ENCODE results near the gene HS3ST5.
A peak's percentile ranks its signal among the peaks of the same experiment; 100 is the strongest.
"Not testable (repeated sequence)": the region's sequence is repeated elsewhere in the genome, so short reads cannot be mapped to it uniquely, and the experiment has no call there.

Gene HS3ST5

GRCh38 chr6:114049367-114049966, 293.4 kb downstream of the HS3ST5 start:
- no peak for DNase-seq (ENCODE audit: low read depth in 2 of 2)

DNA sequence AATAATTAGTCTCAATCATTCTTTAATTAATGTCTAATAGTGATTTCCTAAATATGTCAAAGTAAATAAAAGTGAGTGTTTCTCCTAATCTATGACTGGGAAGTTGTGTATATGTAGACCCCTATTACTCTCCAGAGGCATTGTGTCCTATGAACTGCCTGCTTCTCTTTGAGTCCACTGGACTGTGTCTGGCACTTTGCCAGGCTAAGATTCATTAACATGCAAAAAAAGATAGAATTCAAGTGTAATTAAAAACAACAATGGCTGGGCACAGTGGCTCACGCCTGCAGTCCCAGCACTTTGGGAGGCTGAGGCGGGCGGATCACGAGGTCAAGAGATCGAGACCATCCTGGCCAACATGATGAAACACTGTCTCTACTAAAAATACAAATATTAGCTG, 298.3 kb downstream of the HS3ST5 start:
- not testable (repeated sequence) for DNase-seq (ENCODE audit: low read depth in 2 of 2)

- no peak for DNase-seq (ENCODE audit: low read depth in 2 of 2)
Observed at GRCh38 chr6:114042267-114043016, 300.4 kb downstream of the HS3ST5 start.

- DNase-seq (ENCODE audit: low read depth in 2 of 2) = no peak
Observed at GRCh38 chr6:114040871-114041270, 302.0 kb downstream of the HS3ST5 start.

GRCh38 chr6:114039841-114040240, 303.0 kb downstream of the HS3ST5 start:
- DNase-seq (ENCODE audit: low read depth in 2 of 2) = no peak

GRCh38 chr6:114033606-114034005, 309.2 kb downstream of the HS3ST5 start:
- DNase-seq (ENCODE audit: low read depth in 2 of 2) = no peak

DNA sequence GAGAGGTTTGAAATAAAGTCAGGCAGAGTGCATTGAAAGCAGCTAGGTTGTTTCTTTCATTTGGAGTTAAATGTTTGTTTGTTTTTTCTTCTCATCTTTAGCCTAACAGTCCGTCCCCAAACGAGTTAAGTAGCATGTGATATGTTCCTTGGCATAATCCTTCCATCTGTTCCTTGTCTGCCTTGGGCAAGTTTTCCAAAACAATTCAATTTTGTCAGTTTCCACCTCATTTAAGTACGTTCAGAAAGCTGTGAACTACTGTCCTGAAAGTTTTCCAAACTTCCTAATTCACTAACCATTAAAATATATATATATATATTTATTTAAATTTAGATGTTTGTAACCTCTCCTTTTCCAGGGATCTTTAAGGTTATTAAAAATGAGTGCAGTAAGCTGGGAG, 310.1 kb downstream of the HS3ST5 start:
- no peak for DNase-seq (ENCODE audit: low read depth in 2 of 2)

GRCh38 chr6:114030767-114031166, 312.1 kb downstream of the HS3ST5 start:
- DNase-seq (ENCODE audit: low read depth in 2 of 2) = no peak

GRCh38 chr6:114024746-114025145, 318.1 kb downstream of the HS3ST5 start:
- no peak for DNase-seq (ENCODE audit: low read depth in 2 of 2)

DNA sequence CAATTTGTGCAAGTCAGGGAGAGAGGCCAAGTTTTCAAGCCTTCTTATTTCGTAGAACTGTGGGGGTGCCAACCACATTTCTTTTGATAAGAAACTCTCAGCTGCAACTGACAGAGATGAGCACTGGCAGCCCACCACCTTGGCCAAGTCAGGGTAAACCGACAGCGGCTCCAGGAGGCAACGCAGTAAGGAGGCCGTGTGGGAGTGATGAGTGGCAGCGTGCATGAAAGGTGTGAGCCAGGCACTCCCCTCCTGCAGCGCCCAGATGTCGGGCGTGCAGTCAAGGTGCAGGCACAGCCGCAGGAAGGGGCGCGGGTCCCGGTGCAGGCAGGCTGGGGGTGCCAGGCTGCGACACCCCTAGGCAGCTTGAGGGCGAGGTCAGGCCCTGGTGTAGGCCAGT, 322.6 kb downstream of the HS3ST5 start:
- no peak for DNase-seq (ENCODE audit: low read depth in 2 of 2)

DNA sequence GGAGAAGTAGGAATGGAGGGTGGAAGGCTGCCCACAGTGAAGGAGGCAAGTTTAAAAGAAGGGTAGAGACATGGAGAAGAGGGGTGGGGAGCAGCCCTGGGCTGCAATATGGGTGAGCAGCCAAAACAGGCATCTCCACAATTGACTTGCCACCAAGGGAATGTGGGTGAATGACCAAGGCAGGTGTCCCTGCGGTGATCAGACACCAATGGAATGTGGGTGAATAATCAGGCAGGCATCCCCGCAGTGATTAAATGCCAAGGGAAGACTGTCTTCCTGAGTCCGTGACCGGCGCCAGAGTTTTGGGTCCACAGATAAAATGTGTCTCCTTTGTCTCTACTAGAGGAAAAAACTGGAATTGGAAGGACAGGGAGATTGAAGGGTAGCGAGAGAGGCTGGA, 325.7 kb downstream of the HS3ST5 start:
- DNase-seq (ENCODE audit: low read depth in 2 of 2) = not testable (repeated sequence)

GRCh38 chr6:114014106-114014505, 328.7 kb downstream of the HS3ST5 start:
- not testable (repeated sequence) for DNase-seq (ENCODE audit: low read depth in 2 of 2)

DNA sequence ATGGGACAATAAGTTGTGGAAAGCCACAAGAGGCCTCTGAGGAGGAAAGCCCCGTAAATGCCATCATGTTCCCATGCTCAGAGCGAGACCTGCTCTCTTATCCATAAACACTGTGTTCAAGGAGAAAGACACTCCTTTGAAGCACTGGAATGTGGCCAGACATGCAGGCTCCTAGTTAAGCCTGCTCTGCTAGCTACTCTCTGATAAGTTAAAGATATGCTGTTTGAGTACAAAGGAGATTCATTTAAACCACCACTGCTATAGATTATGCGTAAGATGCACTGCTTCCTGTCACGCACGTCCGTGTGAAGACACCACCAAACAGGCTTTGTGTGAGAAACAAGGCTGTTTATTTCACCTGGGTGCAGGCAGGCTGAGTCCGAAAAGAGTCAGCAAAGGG, 331.3 kb downstream of the HS3ST5 start:
- not testable (repeated sequence) for DNase-seq (ENCODE audit: low read depth in 2 of 2)

GRCh38 chr6:114010540-114010939, 332.3 kb downstream of the HS3ST5 start:
- no peak for DNase-seq (ENCODE audit: low read depth in 2 of 2)

- DNase-seq (ENCODE audit: low read depth in 2 of 2) = no peak
Observed at GRCh38 chr6:114009192-114009591, 333.6 kb downstream of the HS3ST5 start.

DNA sequence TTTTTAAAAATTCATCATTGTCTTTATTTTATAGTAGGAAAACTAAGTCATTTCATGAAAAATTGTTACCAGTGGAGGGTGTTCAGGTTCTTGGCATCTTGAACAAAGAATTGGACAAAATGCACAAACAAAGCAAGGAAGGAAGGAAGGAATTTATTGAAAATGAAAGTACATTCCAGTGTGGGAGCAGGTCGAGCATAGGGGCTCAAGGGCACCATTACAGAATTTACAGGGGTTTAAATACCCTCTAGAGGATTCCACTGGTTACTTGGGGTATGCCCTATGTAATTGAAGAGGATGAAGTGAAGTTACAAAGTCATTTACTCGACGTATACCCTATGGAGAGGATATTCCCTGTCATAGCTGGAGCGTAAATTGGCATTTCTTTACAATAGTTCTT, 334.5 kb downstream of the HS3ST5 start:
- no peak for DNase-seq (ENCODE audit: low read depth in 2 of 2)

DNA sequence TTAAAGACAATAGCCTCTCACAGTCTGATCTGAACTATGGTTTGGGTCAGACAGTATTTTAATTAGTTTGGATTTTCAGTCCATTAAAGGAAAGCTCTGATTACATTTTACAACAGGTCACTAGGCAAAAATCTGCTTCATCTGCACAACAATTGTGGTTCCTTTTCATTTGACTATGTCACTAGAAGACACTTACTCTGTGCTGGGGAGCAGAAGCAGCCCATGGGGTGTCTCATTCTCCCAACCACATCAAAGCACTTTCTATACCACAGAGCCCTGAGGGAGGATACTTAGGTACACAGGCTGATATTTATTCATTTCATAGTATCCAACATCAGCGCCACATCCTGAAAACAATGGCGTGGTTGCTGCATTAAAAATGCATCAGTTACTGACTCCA, 335.3 kb downstream of the HS3ST5 start:
- DNase-seq (ENCODE audit: low read depth in 2 of 2) = peak in 1 of 2 donors; percentile 3
